Bronchial epithelial cell (primary cell): ENCODE results near the gene A1BG. TPM values are rescaled to one million over a fixed set of nuclear protein-coding genes. Genes with fewer than 3 reads are reported as not detected.

Experiments used
- DNase-seq: peaks from one replicate; pipeline ENCODE4 v3.0.0-alpha.2; 2010; ENCODE audit warnings: low read depth
- FAIRE-seq: peaks from 2 replicates; lab custom pipeline; 2011; peaks lifted over from hg19 to GRCh38; lab: Jason Lieb, UNC
- H3K27me3 ChIP-seq: 2 replicates; pipeline ENCODE4 v1.5.1; 2011; ENCODE audit warnings: low read length; ENCODE audit not compliant: control insufficient read depth, insufficient read depth
- H3K36me3 ChIP-seq: 2 replicates; pipeline ENCODE4 v1.5.1; 2011; ENCODE audit warnings: low read length; ENCODE audit not compliant: control insufficient read depth, insufficient read depth
- H3K4me3 ChIP-seq: 2 replicates; pipeline ENCODE4 v1.5.1; 2011; ENCODE audit warnings: mild to moderate bottlenecking, low read depth, low read length, control low read depth
- total RNA-seq: library from RNA; depleted of rRNA; stranded (reverse); fragments of >200 nt; gene quantifications from 2 replicates; pipeline ENCODE4 v1.2.1, GENCODE V29; 2014
- TF ChIP-seq, protein P1 (sequence below): IDR thresholded peaks from 2 replicates; pipeline ENCODE4 v1.5.1; 2011; ENCODE audit warnings: mild to moderate bottlenecking, moderate library complexity, low read length, control low read depth, inconsistent platforms; ENCODE audit not compliant: insufficient read depth, severe bottlenecking

Gene A1BG
- total RNA-seq, 1 donor from 2014 or later, result 2.1 TPM

DNA sequence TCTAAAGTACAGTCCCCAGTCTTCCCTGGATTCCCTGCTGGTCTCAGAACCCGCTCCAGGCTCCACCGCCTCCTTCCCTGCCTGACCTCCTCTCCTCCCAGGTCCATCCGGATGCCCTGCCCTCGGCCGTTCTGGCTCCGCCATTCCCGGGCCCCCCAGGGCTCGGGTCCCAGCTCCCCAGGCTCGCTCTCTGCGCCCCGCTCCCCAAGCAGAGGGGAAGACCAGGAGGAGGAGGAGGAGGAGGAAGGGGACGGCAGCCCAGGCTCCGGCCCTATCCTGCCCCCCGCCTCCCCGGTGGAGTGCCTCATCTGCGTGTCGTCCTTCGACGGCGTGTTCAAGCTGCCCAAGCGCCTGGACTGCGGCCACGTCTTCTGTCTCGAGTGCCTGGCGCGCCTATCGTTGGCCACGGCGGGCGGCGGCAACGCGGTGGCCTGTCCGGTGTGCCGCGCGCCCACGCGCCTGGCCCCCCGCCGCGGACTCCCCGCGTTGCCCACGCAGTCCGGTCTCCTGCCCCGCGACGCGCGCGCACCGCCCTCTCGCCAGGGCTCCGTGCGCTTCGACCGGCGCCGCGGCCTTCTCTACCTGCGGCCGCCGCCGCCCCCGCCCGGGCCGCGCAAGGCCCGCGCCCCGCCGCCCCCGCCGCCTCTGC lies 42.8 kb upstream of the A1BG start:
- FAIRE-seq (no peak), DNase-seq (no peak)
- TF ChIP-seq, protein P1, sequence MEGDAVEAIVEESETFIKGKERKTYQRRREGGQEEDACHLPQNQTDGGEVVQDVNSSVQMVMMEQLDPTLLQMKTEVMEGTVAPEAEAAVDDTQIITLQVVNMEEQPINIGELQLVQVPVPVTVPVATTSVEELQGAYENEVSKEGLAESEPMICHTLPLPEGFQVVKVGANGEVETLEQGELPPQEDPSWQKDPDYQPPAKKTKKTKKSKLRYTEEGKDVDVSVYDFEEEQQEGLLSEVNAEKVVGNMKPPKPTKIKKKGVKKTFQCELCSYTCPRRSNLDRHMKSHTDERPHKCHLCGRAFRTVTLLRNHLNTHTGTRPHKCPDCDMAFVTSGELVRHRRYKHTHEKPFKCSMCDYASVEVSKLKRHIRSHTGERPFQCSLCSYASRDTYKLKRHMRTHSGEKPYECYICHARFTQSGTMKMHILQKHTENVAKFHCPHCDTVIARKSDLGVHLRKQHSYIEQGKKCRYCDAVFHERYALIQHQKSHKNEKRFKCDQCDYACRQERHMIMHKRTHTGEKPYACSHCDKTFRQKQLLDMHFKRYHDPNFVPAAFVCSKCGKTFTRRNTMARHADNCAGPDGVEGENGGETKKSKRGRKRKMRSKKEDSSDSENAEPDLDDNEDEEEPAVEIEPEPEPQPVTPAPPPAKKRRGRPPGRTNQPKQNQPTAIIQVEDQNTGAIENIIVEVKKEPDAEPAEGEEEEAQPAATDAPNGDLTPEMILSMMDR, result no peak
- H3K36me3 ChIP-seq, result peaks cover 13% of the 10 kb centered on the region
- H3K4me3 ChIP-seq, result peak overlapping the region; percentile 45
- H3K27me3 ChIP-seq, result no peaks in the 10 kb centered on the region

DNA sequence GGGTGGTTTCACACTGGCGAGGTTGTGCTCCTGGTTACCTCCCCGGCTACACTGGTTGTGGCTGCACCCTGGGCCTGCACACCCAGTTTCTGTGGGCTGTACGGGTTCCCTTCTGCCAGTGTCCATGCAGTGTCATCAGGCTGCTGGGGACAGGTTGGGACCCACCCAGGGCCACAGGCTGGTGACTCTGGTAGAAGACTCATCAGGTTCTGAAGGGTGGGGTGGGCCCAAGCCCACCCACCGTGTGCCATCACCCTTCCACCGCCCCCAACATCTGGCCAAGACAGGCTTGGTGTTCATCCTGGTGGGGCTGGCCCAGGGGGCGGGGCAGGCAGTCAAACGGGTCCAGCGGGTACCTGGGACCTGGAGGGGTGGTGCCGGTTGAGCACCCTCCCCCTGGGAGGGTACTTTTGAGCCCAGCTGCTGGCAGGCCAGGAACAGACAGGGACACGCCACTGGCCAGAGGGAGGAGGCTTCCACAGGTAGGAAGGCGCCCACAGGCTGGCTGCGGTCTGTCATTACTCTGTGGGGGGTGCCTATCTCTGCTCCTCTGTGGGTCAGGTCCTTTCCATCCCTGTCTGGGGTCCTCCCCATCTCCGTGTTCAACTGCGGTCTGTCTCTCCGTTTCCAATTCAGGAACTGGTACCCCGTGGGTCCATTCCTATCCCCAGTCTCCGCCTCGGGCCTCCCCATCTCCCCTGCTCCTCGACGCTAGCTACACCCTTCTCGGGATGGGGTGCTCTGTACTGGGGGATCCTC lies 42.1 kb upstream of the A1BG start, which contains the start of gene RNF225:
Gene RNF225 (plus strand): TSS at position 437 of the 759 bp plus-strand sequence. CDS start 434 bp downstream, outside the sequence.
- Histone ChIP-seq H3K27me3 (no peaks in the 10 kb centered on the region), H3K4me3 (peak within 1 kb of the TSS; percentile 45), H3K36me3 (peaks cover 18% of the 10 kb centered on the region)
- TF ChIP-seq, protein P1, result no peak
- DNase-seq (peak; percentile 79), FAIRE-seq (no peak)

DNA sequence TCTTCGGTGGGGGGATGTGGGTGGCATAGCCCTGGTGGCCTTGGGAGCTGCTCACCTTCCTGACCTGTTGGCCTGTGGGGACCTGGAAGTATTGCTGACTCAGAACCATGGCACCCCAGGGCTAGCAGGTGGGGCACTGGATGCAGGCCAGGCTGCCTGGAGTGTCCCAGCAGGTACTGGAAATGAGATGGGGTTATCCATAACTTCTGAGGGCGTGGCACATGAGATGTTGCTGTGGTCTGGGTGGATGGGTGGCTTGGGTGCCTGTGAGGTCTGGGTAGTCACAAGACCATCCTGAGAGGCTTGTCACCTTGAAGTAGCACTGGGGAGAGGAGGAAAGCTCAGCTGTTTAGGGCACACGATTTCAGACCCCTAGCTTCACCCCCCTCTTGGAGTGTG lies 41.5 kb upstream of the A1BG start:
- Histone ChIP-seq H3K27me3 (no peaks in the 10 kb centered on the region), H3K36me3 (peaks cover 18% of the 10 kb centered on the region), H3K4me3 (no peak overlapping the region)
- TF ChIP-seq, protein P1, result no peak
- no peak for FAIRE-seq
- peak; percentile 36 for DNase-seq

DNA sequence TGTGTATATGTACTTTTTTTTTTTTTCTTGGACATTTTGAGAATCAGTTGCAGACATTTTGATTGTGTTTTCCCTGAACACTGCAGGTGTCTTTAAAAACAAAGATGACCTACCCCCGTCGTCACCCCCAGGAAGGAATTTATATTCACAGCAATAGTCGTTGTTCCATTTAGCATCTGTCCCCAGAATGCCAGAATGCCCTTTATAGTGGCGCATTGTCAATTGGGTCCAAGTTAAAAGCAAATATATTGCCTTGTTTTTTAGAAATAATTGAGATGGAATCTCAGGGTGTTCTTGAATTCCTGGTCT lies 40.4 kb upstream of the A1BG start:
- no peak for FAIRE-seq
- DNase-seq, result no peak
- Histone ChIP-seq H3K27me3 (no peaks in the 10 kb centered on the region), H3K36me3 (peaks cover 20% of the 10 kb centered on the region), H3K4me3 (no peak overlapping the region)
- TF ChIP-seq, protein P1, result no peak

DNA sequence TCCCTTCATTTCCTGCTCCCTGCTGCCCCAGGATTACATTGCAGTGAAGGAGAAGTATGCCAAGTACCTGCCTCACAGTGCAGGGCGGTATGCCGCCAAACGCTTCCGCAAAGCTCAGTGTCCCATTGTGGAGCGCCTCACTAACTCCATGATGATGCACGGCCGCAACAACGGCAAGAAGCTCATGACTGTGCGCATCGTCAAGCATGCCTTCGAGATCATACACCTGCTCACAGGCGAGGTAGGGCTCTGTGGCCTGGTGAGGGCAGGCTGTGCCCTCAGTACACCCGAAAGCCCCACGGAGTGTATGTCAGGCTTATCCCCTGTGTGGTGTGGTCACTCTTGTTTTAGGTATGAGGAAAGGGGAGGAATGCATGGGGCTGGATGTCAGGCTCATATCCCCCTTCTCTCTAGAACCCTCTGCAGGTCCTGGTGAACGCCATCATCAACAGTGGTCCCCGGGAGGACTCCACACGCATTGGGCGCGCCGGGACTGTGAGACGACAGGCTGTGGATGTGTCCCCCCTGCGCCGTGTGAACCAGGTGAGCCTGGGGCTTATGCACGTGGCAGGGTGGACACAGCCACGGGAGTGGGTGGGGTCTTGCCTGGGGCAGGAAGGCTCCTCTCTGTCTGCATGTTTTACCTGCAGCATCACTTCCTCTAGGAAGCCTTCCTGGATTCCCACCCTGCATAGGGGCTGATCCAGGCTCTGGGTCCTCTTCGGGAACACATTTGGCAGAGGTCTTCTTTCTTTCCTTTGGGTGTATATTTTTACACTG lies 39.8 kb upstream of the A1BG start:
- DNase-seq (no peak), FAIRE-seq (no peak)
- Histone ChIP-seq H3K4me3 (no peak overlapping the region), H3K27me3 (no peaks in the 10 kb centered on the region), H3K36me3 (peaks cover 20% of the 10 kb centered on the region)
- TF ChIP-seq, protein P1, result no peak
